GM23338 (cell line): ENCODE results near the gene FBXO33. TPM values are rescaled to one million over a fixed set of nuclear protein-coding genes. Genes with fewer than 3 reads are reported as not detected.

ENCODE experiments used
- ATAC-seq: fragments of 200-7000 bp; cut with Tn5 transposase; 3 replicates; pipeline ENCODE4 v1.9.1; 2020
- DNase-seq: peaks from one replicate; pipeline ENCODE4 v3.0.0-alpha.2; 2015; ENCODE audit warnings: low spot score
- H2AFZ ChIP-seq: fragments of 200-600 bp; sonication (generic); 2 replicates; pipeline ENCODE4 v1.8.0; 2016; ENCODE audit warnings: antibody characterized with exemption, mild to moderate bottlenecking, moderate library complexity
- H3F3A ChIP-seq: fragments of 200-600 bp; sonication (generic); replicated peaks from 2 replicates; pipeline ENCODE4 v1.8.0; 2017; ENCODE audit warnings: antibody characterized with exemption, mixed run types, low read depth
- H3K27ac ChIP-seq: fragments of 200-600 bp; sonication (generic); 2 replicates; pipeline ENCODE4 v1.6.1; 2016; ENCODE audit warnings: low read depth
- H3K27me3 ChIP-seq: fragments of 200-600 bp; sonication (generic); 2 replicates; pipeline ENCODE4 v1.8.0; 2016; ENCODE audit warnings: mild to moderate bottlenecking, mixed run types, moderate library complexity; ENCODE audit not compliant: insufficient read depth
- H3K36me3 ChIP-seq: fragments of 200-600 bp; sonication (generic); 2 replicates; pipeline ENCODE4 v1.8.0; 2016; ENCODE audit warnings: mild to moderate bottlenecking; ENCODE audit not compliant: insufficient read depth
- H3K4me1 ChIP-seq: fragments of 200-600 bp; sonication (generic); 2 replicates; pipeline ENCODE4 v1.8.0; 2016; ENCODE audit warnings: mild to moderate bottlenecking, moderate library complexity; ENCODE audit not compliant: insufficient read depth
- H3K4me2 ChIP-seq: fragments of 200-600 bp; sonication (generic); 2 replicates; pipeline ENCODE4 v1.7.1; 2017; ENCODE audit warnings: mixed run types
- H3K4me3 ChIP-seq: fragments of 200-600 bp; sonication (generic); 2 replicates; pipeline ENCODE4 v1.6.1; 2016; ENCODE audit warnings: mixed run types
- H3K79me2 ChIP-seq: fragments of 200-600 bp; sonication (generic); replicated peaks from 2 replicates; pipeline ENCODE4 v1.8.0; 2017; ENCODE audit warnings: mild to moderate bottlenecking; ENCODE audit not compliant: insufficient read depth
- H3K9me2 ChIP-seq: fragments of 200-600 bp; sonication (generic); 2 replicates; pipeline ENCODE4 v1.8.0; 2017; ENCODE audit not compliant: insufficient read depth
- H4K20me1 ChIP-seq: fragments of 200-600 bp; sonication (generic); replicated peaks from 2 replicates; pipeline ENCODE4 v1.8.0; 2017; ENCODE audit warnings: mild to moderate bottlenecking; ENCODE audit not compliant: insufficient read depth
- H3K27ac Mint-ChIP-seq: 2 replicates; pipeline ENCODE4 v1.8.0; 2020; ENCODE audit warnings: inconsistent platforms, mild to moderate bottlenecking, moderate library complexity, mixed read lengths
- H3K27me3 Mint-ChIP-seq: 3 replicates; pipeline ENCODE4 v1.8.0; 2022; ENCODE audit warnings: low read depth, mild to moderate bottlenecking, moderate library complexity, mixed read lengths, inconsistent platforms; ENCODE audit not compliant: insufficient read depth, poor library complexity
- H3K36me3 Mint-ChIP-seq: 3 replicates; pipeline ENCODE4 v1.8.0; 2021; ENCODE audit warnings: low read depth, mild to moderate bottlenecking, inconsistent platforms, moderate library complexity, mixed read lengths
- H3K4me1 Mint-ChIP-seq: 3 replicates; pipeline ENCODE4 v1.8.0; 2020; ENCODE audit warnings: mild to moderate bottlenecking, inconsistent platforms, mixed read lengths
- H3K4me3 Mint-ChIP-seq: 3 replicates; pipeline ENCODE4 v1.8.0; 2021; ENCODE audit warnings: moderate library complexity, mild to moderate bottlenecking, inconsistent platforms, mixed read lengths
- H3K9me3 Mint-ChIP-seq: 3 replicates; pipeline ENCODE4 v1.8.0; 2020; ENCODE audit warnings: moderate library complexity, mild to moderate bottlenecking, inconsistent platforms, mixed read lengths
- EZH2 ChIP-seq: fragments of 200-600 bp; sonication (generic); IDR thresholded peaks from one replicate; pipeline ENCODE4 v1.8.0; 2017; ENCODE audit warnings: antibody characterized with exemption, mild to moderate bottlenecking, low read depth; ENCODE audit not compliant: unreplicated experiment
- EZH2phosphoT487 ChIP-seq: fragments of 200-600 bp; sonication (generic); IDR thresholded peaks from one replicate; pipeline ENCODE4 v1.8.1; 2018; ENCODE audit warnings: antibody characterized with exemption; ENCODE audit not compliant: unreplicated experiment
- NANOG ChIP-seq: IDR thresholded peaks from 2 replicates; pipeline ENCODE4 v1.6.1; 2016; ENCODE audit warnings: antibody characterized with exemption, borderline replicate concordance
- ZNF114 ChIP-seq: fragments of 250-450 bp; sonication (Bioruptor Pico); IDR thresholded peaks from 2 replicates; pipeline ENCODE4 v1.5.0; 2020; ENCODE audit warnings: mild to moderate bottlenecking, moderate library complexity
- ZNF331 ChIP-seq: fragments of 250-450 bp; sonication (Bioruptor Pico); IDR thresholded peaks from 2 replicates; pipeline ENCODE4 v1.5.0; 2020; ENCODE audit warnings: low read depth, mild to moderate bottlenecking, moderate library complexity
- polyA plus RNA-seq: library from polyadenylated mRNA; unstranded; fragments of >200 nt; fragmentation: Nextera tagmentation; extraction: Ambion mirVana; gene quantifications from 2 replicates; pipeline ENCODE4 v1.2.1, GENCODE V29; 2016
- total RNA-seq: library from RNA; depleted of rRNA; stranded (reverse); fragments of >200 nt; shearing (Covaris generic); gene quantifications from 2 replicates; pipeline ENCODE4 v1.2.3, GENCODE V29; 2014
- TF ChIP-seq, protein P1 (sequence below), 2 experiments: fragments of 200-600 bp in 1 of 2; sonication (generic) in 1 of 2; conservative IDR thresholded peaks; 2 replicates each; pipeline versions ENCODE4 v1.5.1 to v1.6.1; 2016 to 2017; ENCODE audit warnings: antibody characterized with exemption in 2 of 2, low read depth in 2 of 2, mild to moderate bottlenecking in 2 of 2, moderate library complexity in 1 of 2
- TF ChIP-seq, protein P2 (sequence below): fragments of 250-450 bp; sonication (Bioruptor Pico); IDR thresholded peaks from 2 replicates; pipeline ENCODE4 v1.5.0; 2020; ENCODE audit warnings: mild to moderate bottlenecking, moderate library complexity
- TF ChIP-seq, protein P3 (sequence below): IDR thresholded peaks from 2 replicates; pipeline ENCODE4 v1.6.1; 2016; ENCODE audit warnings: antibody characterized with exemption

FBXO33 gene
- total and polyA plus RNA-seq, 2 experiments from 2014 or later = 6.7 to 13.1 TPM

DNA sequence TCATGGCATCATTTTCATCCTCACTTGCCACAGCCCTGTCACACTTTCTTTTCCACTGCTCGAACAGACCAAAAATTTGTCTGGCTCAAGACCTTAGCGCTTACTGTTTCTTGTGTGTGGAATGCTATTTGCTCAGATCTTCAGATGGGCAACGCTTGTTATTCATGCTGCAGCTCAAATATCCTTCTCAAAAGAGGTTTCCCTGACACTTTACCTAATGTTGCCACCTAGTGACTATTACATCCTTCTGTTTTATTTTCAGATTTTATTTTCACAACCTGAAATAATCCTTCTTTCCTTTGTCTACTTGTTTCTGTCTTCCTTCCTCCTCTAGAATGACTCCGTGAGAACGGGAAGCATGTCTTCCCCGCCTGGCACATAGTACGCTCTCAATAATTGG lies 5.6 kb downstream of the FBXO33 start:
- Mint-ChIP-seq H3K27ac (peak overlapping the region; percentile 40; the same call in 1 of the 2 replicates), H3K4me3 (no peak overlapping the region), H3K27me3 (peaks cover 4% of the 10 kb centered on the region), H3K4me1 (peaks cover 23% of the 10 kb centered on the region), H3K36me3 (no peaks in the 10 kb centered on the region), H3K9me3 (no peaks in the 10 kb centered on the region)
- no peak overlapping the region for H2AFZ ChIP-seq
- DNase-seq (peak; percentile 53), ATAC-seq (no peak; the same call in 2 of the 3 replicates)
- TF ChIP-seq, protein P1, sequence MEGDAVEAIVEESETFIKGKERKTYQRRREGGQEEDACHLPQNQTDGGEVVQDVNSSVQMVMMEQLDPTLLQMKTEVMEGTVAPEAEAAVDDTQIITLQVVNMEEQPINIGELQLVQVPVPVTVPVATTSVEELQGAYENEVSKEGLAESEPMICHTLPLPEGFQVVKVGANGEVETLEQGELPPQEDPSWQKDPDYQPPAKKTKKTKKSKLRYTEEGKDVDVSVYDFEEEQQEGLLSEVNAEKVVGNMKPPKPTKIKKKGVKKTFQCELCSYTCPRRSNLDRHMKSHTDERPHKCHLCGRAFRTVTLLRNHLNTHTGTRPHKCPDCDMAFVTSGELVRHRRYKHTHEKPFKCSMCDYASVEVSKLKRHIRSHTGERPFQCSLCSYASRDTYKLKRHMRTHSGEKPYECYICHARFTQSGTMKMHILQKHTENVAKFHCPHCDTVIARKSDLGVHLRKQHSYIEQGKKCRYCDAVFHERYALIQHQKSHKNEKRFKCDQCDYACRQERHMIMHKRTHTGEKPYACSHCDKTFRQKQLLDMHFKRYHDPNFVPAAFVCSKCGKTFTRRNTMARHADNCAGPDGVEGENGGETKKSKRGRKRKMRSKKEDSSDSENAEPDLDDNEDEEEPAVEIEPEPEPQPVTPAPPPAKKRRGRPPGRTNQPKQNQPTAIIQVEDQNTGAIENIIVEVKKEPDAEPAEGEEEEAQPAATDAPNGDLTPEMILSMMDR (conservative IDR thresholded peaks at IDR 0.05; ENCODE audit: low read depth in 2 of 2) = peak; percentile 44 to 45
- TF ChIP-seq EZH2phosphoT487 (no peak), ZNF114 (no peak), EZH2 (no peak), ZNF331 (CRISPR knock-in tag) (no peak), NANOG (no peak)
- TF ChIP-seq, protein P2, sequence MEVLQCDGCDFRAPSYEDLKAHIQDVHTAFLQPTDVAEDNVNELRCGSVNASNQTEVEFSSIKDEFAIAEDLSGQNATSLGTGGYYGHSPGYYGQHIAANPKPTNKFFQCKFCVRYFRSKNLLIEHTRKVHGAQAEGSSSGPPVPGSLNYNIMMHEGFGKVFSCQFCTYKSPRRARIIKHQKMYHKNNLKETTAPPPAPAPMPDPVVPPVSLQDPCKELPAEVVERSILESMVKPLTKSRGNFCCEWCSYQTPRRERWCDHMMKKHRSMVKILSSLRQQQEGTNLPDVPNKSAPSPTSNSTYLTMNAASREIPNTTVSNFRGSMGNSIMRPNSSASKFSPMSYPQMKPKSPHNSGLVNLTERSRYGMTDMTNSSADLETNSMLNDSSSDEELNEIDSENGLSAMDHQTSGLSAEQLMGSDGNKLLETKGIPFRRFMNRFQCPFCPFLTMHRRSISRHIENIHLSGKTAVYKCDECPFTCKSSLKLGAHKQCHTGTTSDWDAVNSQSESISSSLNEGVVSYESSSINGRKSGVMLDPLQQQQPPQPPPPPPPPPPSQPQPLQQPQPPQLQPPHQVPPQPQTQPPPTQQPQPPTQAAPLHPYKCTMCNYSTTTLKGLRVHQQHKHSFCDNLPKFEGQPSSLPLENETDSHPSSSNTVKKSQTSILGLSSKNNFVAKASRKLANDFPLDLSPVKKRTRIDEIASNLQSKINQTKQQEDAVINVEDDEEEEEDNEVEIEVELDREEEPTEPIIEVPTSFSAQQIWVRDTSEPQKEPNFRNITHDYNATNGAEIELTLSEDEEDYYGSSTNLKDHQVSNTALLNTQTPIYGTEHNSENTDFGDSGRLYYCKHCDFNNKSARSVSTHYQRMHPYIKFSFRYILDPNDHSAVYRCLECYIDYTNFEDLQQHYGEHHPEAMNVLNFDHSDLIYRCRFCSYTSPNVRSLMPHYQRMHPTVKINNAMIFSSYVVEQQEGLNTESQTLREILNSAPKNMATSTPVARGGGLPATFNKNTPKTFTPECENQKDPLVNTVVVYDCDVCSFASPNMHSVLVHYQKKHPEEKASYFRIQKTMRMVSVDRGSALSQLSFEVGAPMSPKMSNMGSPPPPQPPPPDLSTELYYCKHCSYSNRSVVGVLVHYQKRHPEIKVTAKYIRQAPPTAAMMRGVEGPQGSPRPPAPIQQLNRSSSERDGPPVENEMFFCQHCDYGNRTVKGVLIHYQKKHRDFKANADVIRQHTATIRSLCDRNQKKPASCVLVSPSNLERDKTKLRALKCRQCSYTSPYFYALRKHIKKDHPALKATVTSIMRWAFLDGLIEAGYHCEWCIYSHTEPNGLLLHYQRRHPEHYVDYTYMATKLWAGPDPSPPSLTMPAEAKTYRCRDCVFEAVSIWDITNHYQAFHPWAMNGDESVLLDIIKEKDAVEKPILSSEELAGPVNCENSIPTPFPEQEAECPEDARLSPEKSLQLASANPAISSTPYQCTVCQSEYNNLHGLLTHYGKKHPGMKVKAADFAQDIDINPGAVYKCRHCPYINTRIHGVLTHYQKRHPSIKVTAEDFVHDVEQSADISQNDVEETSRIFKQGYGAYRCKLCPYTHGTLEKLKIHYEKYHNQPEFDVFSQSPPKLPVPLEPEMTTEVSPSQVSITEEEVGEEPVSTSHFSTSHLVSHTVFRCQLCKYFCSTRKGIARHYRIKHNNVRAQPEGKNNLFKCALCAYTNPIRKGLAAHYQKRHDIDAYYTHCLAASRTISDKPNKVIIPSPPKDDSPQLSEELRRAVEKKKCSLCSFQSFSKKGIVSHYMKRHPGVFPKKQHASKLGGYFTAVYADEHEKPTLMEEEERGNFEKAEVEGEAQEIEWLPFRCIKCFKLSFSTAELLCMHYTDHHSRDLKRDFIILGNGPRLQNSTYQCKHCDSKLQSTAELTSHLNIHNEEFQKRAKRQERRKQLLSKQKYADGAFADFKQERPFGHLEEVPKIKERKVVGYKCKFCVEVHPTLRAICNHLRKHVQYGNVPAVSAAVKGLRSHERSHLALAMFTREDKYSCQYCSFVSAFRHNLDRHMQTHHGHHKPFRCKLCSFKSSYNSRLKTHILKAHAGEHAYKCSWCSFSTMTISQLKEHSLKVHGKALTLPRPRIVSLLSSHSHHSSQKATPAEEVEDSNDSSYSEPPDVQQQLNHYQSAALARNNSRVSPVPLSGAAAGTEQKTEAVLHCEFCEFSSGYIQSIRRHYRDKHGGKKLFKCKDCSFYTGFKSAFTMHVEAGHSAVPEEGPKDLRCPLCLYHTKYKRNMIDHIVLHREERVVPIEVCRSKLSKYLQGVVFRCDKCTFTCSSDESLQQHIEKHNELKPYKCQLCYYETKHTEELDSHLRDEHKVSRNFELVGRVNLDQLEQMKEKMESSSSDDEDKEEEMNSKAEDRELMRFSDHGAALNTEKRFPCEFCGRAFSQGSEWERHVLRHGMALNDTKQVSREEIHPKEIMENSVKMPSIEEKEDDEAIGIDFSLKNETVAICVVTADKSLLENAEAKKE = no peak
- TF ChIP-seq, protein P3, sequence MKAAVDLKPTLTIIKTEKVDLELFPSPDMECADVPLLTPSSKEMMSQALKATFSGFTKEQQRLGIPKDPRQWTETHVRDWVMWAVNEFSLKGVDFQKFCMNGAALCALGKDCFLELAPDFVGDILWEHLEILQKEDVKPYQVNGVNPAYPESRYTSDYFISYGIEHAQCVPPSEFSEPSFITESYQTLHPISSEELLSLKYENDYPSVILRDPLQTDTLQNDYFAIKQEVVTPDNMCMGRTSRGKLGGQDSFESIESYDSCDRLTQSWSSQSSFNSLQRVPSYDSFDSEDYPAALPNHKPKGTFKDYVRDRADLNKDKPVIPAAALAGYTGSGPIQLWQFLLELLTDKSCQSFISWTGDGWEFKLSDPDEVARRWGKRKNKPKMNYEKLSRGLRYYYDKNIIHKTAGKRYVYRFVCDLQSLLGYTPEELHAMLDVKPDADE = no peak
- peaks cover 21% of the 10 kb centered on the region for H3K4me1 ChIP-seq
- no peaks in the 10 kb centered on the region for H3F3A ChIP-seq
- H4K20me1 ChIP-seq = peaks cover 22% of the 10 kb centered on the region; the same call in 1 of the 2 replicates
- no peak overlapping the region for H3K4me3 ChIP-seq
- H3K79me2 ChIP-seq = peaks cover 73% of the 10 kb centered on the region
- H3K36me3 ChIP-seq = no peaks in the 10 kb centered on the region
- peak overlapping the region; percentile 40 for H3K4me2 ChIP-seq
- no peak overlapping the region for H3K27ac ChIP-seq
- H3K27me3 ChIP-seq = no peaks in the 10 kb centered on the region
- H3K9me2 ChIP-seq = no peaks in the 10 kb centered on the region
